Neural cell (in vitro differentiated cells): ENCODE data around the gene ABCB8. TPM values are rescaled to one million over a fixed set of nuclear protein-coding genes. Genes with fewer than 3 reads are reported as not detected.

Experiments
- H2AFZ ChIP-seq: fragments of 200-600, 300-800 bp; sonication (generic), shearing (Covaris generic); 2 replicates; pipeline ENCODE4 v1.6.0; 2014; ENCODE audit warnings: low read depth, mild to moderate bottlenecking, antibody characterized with exemption, low read length, moderate library complexity
- H3F3A ChIP-seq: fragments of 200-600 bp; shearing (Covaris generic); 2 replicates; pipeline ENCODE4 v1.6.1; 2016; ENCODE audit warnings: mild to moderate bottlenecking, moderate library complexity, mixed read lengths, antibody characterized with exemption, low read length; ENCODE audit not compliant: insufficient read depth, poor library complexity, severe bottlenecking
- H3K27ac ChIP-seq: fragments of 200-600, 300-800 bp; sonication (generic), shearing (Covaris generic); 2 replicates; pipeline ENCODE4 v1.5.1; 2014; ENCODE audit warnings: mild to moderate bottlenecking, low read length, moderate library complexity
- H3K27me3 ChIP-seq: fragments of 300-800, 200-600 bp; sonication (generic), shearing (Covaris generic); 2 replicates; pipeline ENCODE4 v1.6.0; 2014; ENCODE audit warnings: mild to moderate bottlenecking, low read depth, low read length, moderate library complexity; ENCODE audit not compliant: insufficient read depth
- H3K36me3 ChIP-seq: fragments of 300-800, 200-600 bp; sonication (generic), shearing (Covaris generic); 2 replicates; pipeline ENCODE4 v1.5.1; 2014; ENCODE audit warnings: mild to moderate bottlenecking, antibody characterized with exemption, low read length, moderate library complexity; ENCODE audit not compliant: insufficient read depth
- H3K4me2 ChIP-seq: fragments of 300-800, 200-600 bp; sonication (generic), shearing (Covaris generic); 2 replicates; pipeline ENCODE4 v1.6.0; 2014; ENCODE audit warnings: mild to moderate bottlenecking, low read length
- H3K4me3 ChIP-seq: fragments of 300-800, 200-600 bp; sonication (generic), shearing (Covaris generic); 2 replicates; pipeline ENCODE4 v1.5.1; 2014; ENCODE audit warnings: mild to moderate bottlenecking, low read length, moderate library complexity
- H3K79me2 ChIP-seq: fragments of 200-600 bp; shearing (Covaris generic); replicated peaks from 2 replicates; pipeline ENCODE4 v1.6.0; 2014; ENCODE audit warnings: mild to moderate bottlenecking, low read length, moderate library complexity; ENCODE audit not compliant: insufficient read depth
- H3K9ac ChIP-seq: fragments of 300-800, 200-600 bp; sonication (generic), shearing (Covaris generic); 2 replicates; pipeline ENCODE4 v1.6.1; 2016; ENCODE audit warnings: mild to moderate bottlenecking, low read length, mixed read lengths
- H3K9me2 ChIP-seq: fragments of 200-600 bp; shearing (Covaris generic); 2 replicates; pipeline ENCODE4 v1.6.1; 2016; ENCODE audit warnings: mild to moderate bottlenecking, low read length, mixed read lengths; ENCODE audit not compliant: insufficient read depth
- H3K9me3 ChIP-seq: fragments of 200-600, 300-800 bp; sonication (generic), shearing (Covaris generic); 2 replicates; pipeline ENCODE4 v1.6.1; 2016; ENCODE audit warnings: mild to moderate bottlenecking, mixed run types, low read length, moderate library complexity, mixed read lengths
- H4K20me1 ChIP-seq: fragments of 200-600 bp; shearing (Covaris generic); 2 replicates; pipeline ENCODE4 v1.6.1; 2016; ENCODE audit warnings: mild to moderate bottlenecking, mixed run types; ENCODE audit not compliant: insufficient read depth
- CTCF ChIP-seq: fragments of 450-650 bp; IDR thresholded peaks from 2 replicates; pipeline ENCODE4 v1.5.1; 2014; ENCODE audit warnings: antibody characterized with exemption, mild to moderate bottlenecking, moderate library complexity; ENCODE audit not compliant: poor library complexity, severe bottlenecking
- EP300 ChIP-seq: fragments of 450-650 bp; conservative IDR thresholded peaks from 2 replicates; pipeline ENCODE4 v1.6.1; 2014; ENCODE audit warnings: antibody characterized with exemption, mild to moderate bottlenecking, moderate library complexity; ENCODE audit not compliant: poor library complexity, severe bottlenecking
- EZH2 ChIP-seq: fragments of 200-600, 300-800 bp; shearing (Covaris generic), sonication (generic); IDR thresholded peaks from 2 replicates; pipeline ENCODE4 v1.6.1; 2014; ENCODE audit warnings: antibody characterized with exemption, low read length, borderline replicate concordance, mild to moderate bottlenecking; ENCODE audit not compliant: insufficient read depth, poor library complexity, severe bottlenecking
- MXI1 ChIP-seq: fragments of 450-650 bp; conservative IDR thresholded peaks from 2 replicates; pipeline ENCODE4 v1.6.1; 2014; ENCODE audit warnings: antibody characterized with exemption, mild to moderate bottlenecking; ENCODE audit not compliant: poor library complexity, severe bottlenecking
- POLR2AphosphoS5 ChIP-seq: IDR thresholded peaks from 2 replicates; pipeline ENCODE4 v1.6.1; 2012
- RAD21 ChIP-seq: fragments of 450-650 bp; conservative IDR thresholded peaks from 2 replicates; pipeline ENCODE4 v1.6.1; 2014; ENCODE audit warnings: antibody characterized with exemption, mild to moderate bottlenecking, moderate library complexity
- REST ChIP-seq: IDR thresholded peaks from 2 replicates; pipeline ENCODE4 v1.6.1; 2012; ENCODE audit warnings: borderline replicate concordance
- SMC3 ChIP-seq: fragments of 450-650 bp; conservative IDR thresholded peaks from 2 replicates; pipeline ENCODE4 v1.6.1; 2014; ENCODE audit warnings: antibody characterized with exemption, mild to moderate bottlenecking, moderate library complexity; ENCODE audit not compliant: poor library complexity
- TAF1 ChIP-seq: IDR thresholded peaks from 2 replicates; pipeline ENCODE4 v1.6.1; 2012; ENCODE audit warnings: low read depth
- polyA plus RNA-seq: library from polyadenylated mRNA; depleted of rRNA; stranded (reverse); fragments of >200 nt; gene quantifications from 2 replicates; pipeline ENCODE4 v1.2.3, GENCODE V29; 2014

Gene ABCB8
- polyA plus RNA-seq, 1 donor from 2014 or later, result 40.5 TPM

GRCh38 chr7:151078233-151079040 is 50.2 kb downstream of the ABCB8 start:
- H3F3A ChIP-seq, result no peaks in the 10 kb centered on the region
- H4K20me1 ChIP-seq, result no peaks in the 10 kb centered on the region
- H3K27me3 ChIP-seq, result no peaks in the 10 kb centered on the region
- H2AFZ ChIP-seq, result no peak overlapping the region
- no peak overlapping the region for H3K27ac ChIP-seq
- TF ChIP-seq TAF1, result no peak
- no peak for TF ChIP-seq CTCF
- TF ChIP-seq MXI1, result no peak
- no peak for TF ChIP-seq RAD21
- no peak for TF ChIP-seq SMC3
- TF ChIP-seq REST, result no peak
- no peak for TF ChIP-seq POLR2AphosphoS5
- TF ChIP-seq EP300, result no peak
- TF ChIP-seq EZH2, result no peak
- H3K4me3 ChIP-seq, result no peak overlapping the region
- H3K9me2 ChIP-seq, result no peaks in the 10 kb centered on the region
- no peaks in the 10 kb centered on the region for H3K36me3 ChIP-seq
- no peak overlapping the region for H3K4me2 ChIP-seq
- no peak overlapping the region for H3K9ac ChIP-seq
- H3K79me2 ChIP-seq, result peaks cover 13% of the 10 kb centered on the region
- H3K9me3 ChIP-seq, result no peaks in the 10 kb centered on the region

- Histone ChIP-seq H2AFZ (no peak overlapping the region), H3K9me3 (no peaks in the 10 kb centered on the region), H3K9me2 (no peaks in the 10 kb centered on the region), H3K36me3 (no peaks in the 10 kb centered on the region), H3F3A (no peaks in the 10 kb centered on the region), H3K4me2 (peak overlapping the region; percentile 74), H3K79me2 (peaks cover 13% of the 10 kb centered on the region), H4K20me1 (no peaks in the 10 kb centered on the region), H3K9ac (peak overlapping the region; percentile 85), H3K27ac (peak overlapping the region; percentile 78), H3K27me3 (no peaks in the 10 kb centered on the region), H3K4me3 (peak overlapping the region; percentile 91)
- TF ChIP-seq CTCF, result no peak
- TF ChIP-seq SMC3, result no peak
- no peak for TF ChIP-seq MXI1
- TF ChIP-seq REST, result no peak
- no peak for TF ChIP-seq POLR2AphosphoS5
- no peak for TF ChIP-seq EP300
- no peak for TF ChIP-seq RAD21
- no peak for TF ChIP-seq EZH2
- TF ChIP-seq TAF1, result no peak
Observed at GRCh38 chr7:151079199-151079910, 51.1 kb downstream of the ABCB8 start.
